GM21737 (cell line): ENCODE measurements around the gene SLC35A2.

Source experiments
- ATAC-seq: cut with Tn5 transposase; IDR thresholded peaks from one replicate; pipeline ENCODE4 v1.9.1; 2021; ENCODE audit warnings: mild to moderate bottlenecking, moderate library complexity; ENCODE audit not compliant: unreplicated experiment

The SLC35A2 gene

DNA sequence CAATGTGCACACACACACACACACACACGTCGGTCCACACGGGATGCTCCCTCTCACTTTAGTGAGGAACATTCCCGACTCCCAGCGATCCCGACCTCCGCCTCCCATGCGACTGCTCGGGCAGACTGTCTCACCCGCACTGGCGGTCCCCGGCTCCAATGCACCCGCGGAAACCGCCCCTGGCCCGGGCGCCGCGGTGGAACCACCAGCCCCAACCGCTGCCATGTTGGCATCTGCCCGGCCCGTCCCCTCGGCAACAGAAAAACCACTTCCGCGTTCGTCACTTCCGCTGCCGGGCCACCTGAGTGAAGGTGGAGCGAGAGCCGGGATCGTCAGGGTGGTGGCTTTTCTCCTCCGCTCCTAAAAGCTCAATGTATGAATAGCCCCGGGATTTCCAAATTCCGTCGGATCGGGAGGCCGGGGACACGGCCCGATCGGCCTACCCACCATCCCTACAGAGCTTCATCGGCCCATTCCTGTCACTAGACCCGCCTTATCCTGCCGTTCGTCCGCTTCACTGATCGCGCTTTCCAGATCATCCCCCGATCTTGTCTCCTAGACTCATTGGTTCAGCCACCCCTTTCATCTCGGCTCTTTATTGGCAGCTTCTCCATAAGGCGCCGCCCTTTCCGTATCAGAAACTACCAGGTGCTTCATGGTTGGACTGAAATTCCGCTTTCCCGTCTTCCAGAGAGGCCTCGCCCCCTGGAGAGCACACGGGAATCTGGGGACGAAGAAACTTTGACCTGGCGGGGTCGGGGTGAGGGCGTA is at the start of gene SLC35A2:
SLC35A2 (minus strand) TSS at position 235 of the 771 bp plus-strand sequence; CDS start at position 225, 10 bp downstream.
- peak; percentile 53 for ATAC-seq

DNA sequence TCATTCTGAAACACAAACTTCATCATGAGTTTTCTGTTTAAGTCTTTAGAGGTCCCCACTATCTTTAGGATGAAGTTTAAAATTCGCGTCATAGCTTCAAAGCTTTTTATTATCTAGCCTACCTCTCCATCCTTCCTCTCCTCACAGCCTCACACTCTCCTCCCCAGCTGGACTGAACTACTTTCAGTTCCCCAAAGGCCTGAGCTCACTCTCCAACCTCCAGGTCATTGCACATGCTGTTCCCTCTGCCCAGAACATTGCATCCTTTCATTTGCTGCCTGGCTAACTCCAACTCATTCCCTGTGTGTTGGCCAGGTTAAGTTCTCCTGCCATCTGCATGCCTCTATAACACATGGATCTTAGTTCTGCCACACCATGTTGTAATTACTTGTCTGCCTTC is 48.8 kb upstream of the SLC35A2 start:
- no peak for ATAC-seq

DNA sequence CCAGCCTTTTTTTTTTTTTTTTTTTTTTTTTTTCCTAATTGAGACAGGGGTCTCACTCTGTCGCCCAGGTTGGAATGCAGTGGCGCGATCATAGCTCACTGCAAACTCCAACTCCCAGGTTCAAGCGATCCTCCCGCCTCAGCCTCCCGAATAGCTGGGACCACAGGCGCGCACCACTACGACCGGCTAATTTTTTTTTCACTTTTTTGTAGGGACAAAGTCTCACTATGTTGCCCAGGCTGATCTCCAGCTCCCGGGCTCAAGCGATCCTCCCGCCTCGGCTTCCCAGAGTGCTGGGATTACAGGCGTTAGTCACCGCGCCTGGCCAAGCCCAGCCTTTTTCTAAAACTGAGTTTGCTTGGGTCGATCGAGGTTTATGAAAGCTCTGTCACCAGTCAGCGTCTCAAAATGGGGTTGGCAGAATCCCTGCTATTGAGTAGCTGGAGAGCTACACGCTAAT is 47.2 kb upstream of the SLC35A2 start:
- ATAC-seq = no peak

DNA sequence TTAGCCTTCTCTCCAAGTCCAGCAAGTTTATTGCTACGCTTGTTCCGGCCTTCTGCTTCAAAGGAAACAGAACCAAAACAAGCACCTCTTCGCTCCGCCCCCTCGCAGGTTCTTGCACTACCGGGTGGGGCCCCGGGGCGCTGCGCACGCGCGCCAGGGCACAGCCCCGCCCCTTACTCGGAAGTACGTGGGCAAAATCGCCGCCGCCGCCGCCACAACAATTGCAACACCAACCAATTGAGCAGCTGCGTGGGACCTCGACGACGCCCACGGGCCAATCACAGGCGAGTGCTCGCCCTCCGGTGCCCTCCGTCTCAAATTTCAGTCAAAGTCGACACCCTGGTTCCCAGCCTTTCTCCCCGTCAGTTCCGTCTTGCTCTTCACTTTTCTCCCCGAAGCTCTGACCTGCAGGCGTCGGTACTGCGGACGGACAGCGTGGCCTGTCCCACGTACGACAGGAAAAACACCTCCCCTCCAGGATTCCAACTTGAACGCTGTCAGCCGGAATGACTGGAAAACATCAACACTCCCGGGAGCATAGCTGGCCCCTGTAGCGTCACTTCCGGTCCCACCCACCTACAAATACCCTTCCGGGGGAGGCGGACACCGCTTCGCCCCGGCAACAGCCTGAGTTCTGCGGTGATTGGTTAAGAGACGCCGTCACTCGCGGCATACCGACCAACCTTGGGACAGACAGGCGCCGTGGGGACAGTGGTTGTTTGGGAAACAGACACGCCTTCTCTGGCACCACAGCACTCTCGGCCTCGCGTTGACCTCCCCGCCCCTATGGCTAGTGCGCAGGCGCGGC is 46.6 kb upstream of the SLC35A2 start:
- peak; percentile 80 for ATAC-seq

DNA sequence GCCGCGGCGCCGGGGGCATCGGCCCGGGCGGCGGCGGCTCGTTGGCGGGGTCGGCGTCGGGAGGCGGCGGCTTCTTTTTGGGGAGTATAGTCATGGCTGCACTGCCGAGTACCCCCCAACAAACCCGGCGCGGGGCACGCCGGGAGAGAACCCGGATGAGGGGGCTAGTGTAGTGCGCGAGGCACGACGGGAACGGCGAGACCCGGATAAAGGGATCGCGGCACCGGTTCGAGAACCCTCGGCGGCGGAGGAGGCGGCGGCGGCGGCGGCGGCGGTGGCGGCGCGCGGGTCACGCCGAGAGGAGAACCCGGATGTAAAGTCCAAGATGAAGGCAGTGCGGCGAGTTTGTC is 46.0 kb upstream of the SLC35A2 start, which contains the start of gene OTUD5:
OTUD5 (minus strand) TSS at position 131 of the 350 bp plus-strand sequence; CDS start at position 94, 37 bp downstream.
- peak; percentile 33 for ATAC-seq

DNA sequence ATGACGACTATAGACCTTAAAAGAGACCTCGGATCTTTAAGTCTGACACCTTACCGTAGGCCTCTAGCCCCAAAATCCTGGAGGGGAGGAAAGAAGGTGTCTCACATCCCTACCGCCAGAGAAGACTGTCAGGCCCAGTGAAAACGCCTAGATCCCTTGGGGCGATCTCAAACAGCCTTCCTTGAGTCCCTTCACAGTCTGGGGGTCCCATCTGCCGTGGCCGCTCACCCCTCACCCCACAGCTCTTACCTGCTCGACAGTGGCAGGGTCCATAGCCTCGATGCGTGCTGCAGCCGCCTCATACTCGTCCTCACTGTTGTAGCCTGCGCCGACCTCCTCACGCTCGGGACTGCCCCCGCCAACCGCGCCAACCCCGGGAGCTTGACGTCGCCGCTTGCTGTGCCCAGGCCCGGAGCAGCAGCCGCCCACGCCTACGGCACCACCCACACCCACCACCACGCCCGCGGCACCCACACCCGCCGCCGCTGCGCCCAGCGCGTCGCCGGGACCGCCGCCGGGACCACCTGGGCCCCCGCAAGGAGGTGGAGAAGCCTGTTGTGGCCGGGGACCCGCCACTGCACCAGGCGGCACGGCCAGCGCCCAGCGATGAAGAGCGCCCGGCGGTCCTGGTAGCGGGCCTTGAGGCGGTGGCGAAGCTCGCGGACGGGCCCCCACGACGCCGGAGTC is 45.4 kb upstream of the SLC35A2 start:
- ATAC-seq = no peak

DNA sequence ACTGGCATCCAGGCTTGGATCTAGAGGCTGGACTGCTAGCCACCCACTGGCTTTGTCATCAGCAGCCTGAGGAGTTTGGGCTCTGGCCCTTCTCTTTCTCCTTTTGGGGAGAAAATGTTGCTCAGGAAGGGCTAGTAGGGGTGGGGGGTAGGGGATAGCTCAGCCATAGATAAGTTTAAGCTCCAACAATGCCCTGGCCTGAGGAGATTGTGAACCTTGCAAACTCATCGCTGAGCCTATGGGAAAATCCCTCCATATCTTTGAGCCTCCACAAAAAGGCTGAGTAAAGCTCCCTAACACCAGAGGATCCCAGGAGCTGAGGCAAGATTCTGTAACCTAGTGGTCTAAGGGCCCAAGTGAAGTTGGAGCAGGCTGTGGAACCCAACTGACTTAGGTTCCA is 37.1 kb upstream of the SLC35A2 start:
- no peak for ATAC-seq

DNA sequence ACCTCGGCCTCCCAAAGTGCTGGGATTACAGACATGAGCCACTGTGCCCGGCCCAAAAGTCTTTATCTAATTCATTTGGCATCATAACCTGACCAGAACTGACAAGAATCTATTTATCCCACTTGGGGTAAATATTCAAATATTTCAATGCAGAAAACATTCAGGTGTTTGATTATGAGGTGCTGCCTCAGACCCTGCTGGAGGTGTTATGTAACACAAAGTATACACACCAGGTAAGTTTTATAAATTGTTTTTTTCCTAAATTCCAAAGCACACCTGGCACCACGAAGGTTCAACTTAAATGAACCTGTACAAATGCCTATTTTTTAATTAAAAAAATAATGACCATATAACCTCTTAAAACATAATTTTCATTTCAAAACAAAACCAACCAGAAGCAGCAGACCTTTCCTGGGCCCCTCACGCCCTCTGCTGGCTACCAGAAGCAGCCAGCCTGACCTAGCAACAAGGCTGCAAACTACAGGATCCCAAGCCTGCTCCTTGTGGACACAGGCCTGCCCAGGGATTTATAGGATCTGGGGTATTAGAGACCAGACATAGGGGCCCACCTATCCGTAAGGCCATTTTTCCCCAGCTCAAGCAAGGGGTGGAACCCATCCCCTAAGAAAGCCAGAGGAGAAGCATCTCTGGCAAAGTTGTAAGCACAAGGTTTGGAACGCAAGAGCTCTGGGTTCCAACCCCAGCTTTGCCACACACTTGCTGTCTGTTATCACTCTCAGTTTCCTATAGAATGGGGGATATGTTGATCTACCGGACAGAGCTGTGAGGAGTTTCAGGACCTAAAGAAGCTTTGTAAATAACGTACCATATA is 34.3 kb upstream of the SLC35A2 start:
- ATAC-seq = no peak

DNA sequence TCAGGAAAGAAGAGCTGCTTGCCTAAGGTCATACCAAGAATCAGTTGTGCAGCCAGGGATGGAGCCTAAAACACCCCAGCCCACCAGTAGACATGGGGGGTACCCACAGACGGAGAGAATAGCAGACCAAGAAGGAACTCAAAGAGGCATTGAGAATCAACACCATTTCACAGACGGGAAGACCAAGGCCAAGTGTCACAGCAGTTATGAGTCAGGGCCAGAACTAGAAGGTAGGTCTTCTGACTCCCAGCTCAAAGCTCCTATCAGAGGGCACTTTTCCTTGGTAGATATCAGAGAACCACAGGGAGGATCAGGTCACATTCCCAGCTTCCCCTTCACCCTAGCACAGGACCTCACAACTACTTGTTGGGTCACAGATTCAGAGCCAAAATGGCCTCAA is 31.4 kb upstream of the SLC35A2 start:
- ATAC-seq = no peak

DNA sequence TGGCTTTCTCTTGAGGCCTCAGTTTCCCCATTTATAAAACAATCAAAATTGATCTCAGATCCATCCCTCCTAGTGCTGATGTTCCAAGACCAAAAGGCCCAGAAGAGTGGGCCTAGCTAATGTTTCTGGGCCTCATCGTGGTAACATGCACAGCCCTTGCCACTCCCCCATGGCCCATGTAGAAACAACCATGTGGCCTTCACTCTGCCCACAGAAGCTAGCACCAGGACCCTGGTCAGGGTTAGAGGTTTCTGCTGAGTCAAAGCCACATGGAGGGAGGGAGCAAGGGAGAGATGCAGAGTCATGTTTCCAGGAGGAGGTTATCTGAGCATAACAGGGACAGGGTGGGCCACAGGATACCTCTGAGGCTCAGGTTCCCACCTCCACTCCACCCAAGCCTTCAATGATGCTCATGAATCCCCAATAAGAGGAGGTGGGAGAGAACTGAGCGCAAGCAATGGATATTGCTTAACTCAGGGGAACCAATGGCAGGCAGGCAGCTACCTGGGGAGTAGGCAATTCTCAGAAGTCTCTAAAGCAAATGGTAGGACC is 29.0 kb upstream of the SLC35A2 start:
- ATAC-seq = no peak

DNA sequence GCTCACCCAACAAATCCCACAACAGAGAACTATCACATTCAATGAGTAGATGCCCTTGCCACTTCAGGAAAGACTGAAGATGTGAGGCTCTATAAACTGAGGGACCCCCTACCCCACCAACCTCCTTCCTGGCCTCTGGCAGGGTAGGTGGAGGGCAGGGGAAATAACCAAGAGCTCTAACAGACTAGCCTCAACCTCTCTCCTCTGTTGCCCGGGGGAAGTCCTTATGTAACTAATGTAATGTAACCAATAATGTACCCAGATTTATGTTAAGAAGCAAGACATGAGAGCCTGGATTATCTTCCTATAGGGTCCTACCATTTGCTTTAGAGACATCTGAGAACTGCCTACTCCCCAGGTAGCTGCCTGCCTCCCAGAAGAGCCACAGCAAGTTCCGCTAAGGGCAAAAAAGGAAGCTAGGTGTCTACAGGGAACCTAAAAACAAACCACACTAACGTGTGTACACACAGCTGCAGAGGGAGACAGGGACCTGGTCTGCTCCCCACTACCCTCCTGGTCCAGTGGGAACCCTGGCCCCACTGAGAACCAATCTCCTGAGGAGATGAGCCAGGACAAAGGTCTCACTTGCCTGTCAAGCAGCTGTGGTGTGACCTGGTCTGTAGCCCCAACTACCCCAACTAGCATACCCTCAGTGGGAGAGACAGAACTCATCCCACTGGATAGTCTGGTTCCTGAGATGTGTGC is 28.2 kb upstream of the SLC35A2 start:
- no peak for ATAC-seq

DNA sequence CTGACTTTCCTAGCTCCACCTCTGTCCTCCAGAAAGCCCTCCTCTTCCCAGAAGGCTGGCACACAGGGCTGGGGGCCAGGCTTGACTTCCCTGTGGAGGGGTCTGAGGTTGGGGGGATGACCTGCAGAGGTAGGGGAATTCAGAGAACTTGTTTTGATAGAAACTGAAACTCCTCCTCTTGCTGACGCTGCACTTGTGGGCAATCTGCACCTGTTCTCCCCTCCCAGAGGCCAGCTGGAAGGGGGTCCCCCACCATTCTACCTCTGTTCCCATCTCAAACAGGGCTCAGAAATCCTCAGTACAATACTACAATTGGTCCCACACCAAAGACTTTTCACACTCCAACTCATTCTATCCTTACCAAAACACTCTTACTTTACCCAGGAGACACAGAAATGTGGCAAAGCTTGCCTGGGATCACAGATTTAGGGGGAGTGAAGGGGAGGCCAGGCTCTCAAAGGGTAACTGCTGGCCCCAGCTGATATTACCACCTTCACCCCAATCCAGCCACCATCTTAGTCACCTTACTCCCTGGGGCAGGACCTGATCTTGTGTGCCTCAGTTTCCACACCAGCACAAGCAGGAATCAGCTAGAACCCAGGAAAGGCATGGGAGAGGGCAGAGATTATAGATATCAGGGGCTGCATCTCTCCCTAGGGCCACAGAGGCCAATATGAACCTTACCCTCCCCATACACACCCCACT is 27.4 kb upstream of the SLC35A2 start:
- ATAC-seq = peak; percentile 50

DNA sequence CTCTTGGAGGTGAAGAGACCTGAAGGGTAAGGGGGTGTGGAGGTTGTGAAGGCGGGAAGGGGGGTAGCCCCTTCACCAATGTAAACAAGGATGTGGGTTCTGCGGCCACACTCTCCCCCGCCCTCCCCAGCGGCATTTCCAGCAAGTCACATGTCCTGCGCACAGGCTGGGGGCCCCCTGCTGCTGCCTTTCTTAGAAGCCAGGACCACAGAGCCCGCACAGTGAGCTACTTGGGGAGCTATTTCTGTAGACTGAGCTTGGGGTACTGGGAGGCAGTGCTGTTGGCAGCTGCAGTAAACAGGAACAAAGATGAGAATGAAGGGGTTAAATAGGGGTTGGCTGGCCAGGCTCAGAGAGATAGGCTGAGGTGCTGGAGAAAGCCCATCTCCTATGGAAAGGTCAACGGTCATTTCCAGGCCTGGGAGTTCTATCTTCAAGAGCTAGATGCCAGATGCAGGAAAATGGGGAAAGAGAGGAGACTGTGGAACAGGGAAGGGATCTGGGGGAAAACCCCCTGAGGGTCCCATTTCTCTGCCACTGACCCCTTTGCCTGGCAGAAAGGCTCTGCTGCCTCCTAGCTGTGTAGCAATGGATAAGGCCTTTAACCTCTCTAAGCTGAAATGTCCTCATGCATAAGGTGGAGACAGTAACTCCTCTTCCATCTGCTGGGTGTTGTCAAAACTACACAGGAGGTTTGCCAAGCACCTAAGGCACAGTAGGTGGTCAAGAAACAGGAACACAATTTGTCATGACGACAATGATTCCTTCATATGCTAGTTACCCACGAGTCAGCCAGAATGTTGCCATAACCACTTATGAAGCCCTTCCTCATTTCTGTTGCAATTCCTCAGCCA is 25.8 kb upstream of the SLC35A2 start:
- peak; percentile 51 for ATAC-seq

DNA sequence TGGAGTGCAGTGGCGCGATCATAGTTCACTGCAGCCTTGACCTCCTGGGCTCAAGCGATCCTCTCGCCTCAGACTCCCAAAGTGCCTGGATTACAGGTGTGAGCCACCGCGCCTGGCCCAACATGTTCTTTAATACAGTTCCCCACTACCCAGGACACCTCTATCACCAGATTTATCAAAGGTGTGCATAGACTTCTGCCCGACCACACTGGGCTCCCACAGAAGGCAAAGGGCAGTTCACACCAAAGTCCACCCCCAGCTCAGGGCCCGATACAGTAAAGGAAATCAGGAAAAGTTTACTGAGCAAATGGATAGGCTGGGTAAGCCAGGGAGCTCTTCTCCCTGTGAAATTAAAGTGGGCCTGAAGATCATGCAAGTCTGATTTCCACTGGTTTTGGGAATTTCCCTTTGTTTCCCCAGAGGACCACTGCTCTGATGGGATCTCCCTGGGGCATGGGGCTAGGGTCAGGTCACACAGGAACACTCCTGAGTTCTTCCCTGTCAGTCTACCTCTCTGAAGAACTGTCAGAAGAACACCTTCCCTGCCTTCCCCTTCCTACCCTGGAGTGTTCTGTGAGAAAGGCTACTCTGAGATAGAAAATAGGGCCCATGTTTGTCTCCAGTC is 25.1 kb upstream of the SLC35A2 start:
- ATAC-seq = no peak

DNA sequence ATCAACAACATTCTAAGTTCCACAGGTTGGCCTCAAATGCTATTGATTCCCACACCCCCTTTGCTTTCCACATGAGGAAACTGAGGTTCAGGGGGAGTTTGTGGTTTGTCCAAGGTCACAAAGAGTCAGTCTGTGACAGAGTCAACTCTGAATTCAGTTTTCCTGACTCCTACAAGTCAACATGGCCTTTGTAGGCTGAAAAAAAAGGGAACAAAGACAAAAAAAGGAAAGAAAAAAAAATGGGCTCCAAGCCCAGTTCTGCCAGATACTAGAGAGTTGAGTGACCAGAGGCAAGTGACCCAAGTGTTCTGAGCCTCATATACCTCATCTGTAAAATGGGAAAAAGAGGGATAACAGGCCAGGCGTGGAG is 23.8 kb upstream of the SLC35A2 start:
- ATAC-seq = no peak

DNA sequence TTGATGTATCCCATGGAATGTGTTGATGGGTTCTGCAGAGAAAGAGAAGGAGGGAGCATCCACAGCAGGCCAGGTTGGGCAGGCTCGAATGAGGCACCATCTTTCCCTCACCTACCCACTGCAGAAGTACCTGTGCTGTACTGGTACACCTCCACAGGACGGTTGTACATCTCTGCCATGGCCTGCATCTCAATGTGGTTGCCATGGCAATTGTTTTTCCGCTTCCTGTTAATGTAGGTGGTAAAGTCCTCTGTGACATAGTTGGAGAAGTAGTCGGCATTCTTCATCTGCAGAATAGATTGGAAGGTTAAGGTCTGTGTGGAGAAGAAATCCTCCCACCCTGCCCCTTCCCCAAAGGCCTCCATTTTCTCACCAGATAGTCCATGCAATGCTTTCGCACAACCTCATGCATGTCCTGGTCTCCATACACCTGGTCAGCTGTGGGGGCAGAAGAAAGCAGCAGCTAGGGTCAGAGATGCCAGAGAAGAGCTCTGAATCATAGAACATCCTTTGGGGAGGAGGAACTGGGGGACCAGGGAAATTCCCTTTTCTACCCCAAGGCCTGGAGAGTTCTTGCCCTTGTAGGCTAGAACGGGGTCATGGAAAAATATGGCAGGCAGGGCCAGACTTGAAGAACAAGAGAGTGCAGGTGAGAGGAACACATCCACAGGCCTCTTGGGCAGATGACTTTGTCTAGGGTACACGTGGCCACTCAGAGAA is 23.3 kb upstream of the SLC35A2 start:
- no peak for ATAC-seq

DNA sequence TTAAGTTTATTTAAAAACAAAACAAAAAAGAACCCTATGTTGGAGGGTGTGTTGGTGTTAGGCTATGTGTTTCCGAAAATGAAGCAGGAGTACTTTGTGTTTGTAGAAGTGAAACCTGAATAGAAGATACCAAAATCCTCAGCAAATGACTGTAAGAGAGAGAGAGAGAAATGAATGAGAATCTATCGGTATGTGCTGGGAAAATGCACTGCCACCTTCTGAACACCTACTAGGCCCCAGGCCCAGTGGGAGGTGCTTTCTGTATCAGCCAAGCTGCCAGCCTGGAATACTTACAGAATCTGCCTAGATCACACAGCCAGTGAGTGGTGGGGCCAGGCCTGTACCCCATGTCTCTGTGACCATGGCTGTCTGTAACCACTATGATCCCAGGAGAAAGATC is 22.3 kb upstream of the SLC35A2 start:
- ATAC-seq = no peak
